Panc1 (cell line): Measurements from ENCODE around the gene APBB2. TPM values are rescaled to one million over a fixed set of nuclear protein-coding genes. Genes with fewer than 3 reads are reported as not detected.

Source experiments
- ATAC-seq: fragments of 200-7000 bp; cut with Tn5 transposase; 2 replicates; pipeline ENCODE4 v1.9.1; 2020; ENCODE audit warnings: mild to moderate bottlenecking, moderate library complexity
- BruUV-seq: library from RNA; stranded (reverse); fragments of 400-500 nt; replicated peaks from 2 replicates; lab custom pipeline; 2021; lab: Mats Ljungman, UMichigan
- CTCF ChIA-PET: fragments of 300-600 bp; sonication (Branson Sonifier 250); formaldehyde crosslinking; loops from one replicate; lab custom pipeline; 2022; ENCODE audit warnings: antibody characterized with exemption; lab: Charles Lee
- POLR2A ChIA-PET: fragments of 300-600 bp; sonication (Branson Sonifier 250); formaldehyde crosslinking; loops from one replicate; lab custom pipeline; 2022; ENCODE audit warnings: antibody characterized with exemption; lab: Charles Lee
- DNase-seq: peaks from one replicate; pipeline ENCODE4 v3.0.0-alpha.2; 2010; ENCODE audit warnings: low read depth, low spot score
- H3K27ac ChIP-seq: 2 replicates; pipeline ENCODE4 v1.5.1; 2011; ENCODE audit warnings: mild to moderate bottlenecking, low read length, inconsistent platforms
- H3K27me3 ChIP-seq: fragments of 200-500 bp; sonication (Bioruptor generic); 2 replicates; pipeline ENCODE4 v1.6.0; 2014; ENCODE audit warnings: low read length, inconsistent platforms; ENCODE audit not compliant: control insufficient read depth, insufficient read depth
- H3K36me3 ChIP-seq: fragments of 200-500 bp; sonication (Bioruptor generic); 2 replicates; pipeline ENCODE4 v1.5.1; 2014; ENCODE audit warnings: inconsistent platforms, mild to moderate bottlenecking, low read length, moderate library complexity; ENCODE audit not compliant: control insufficient read depth, insufficient read depth
- H3K4me1 ChIP-seq: 2 replicates; pipeline ENCODE4 v1.5.1; 2011; ENCODE audit warnings: inconsistent platforms, mild to moderate bottlenecking, low read length, moderate library complexity; ENCODE audit not compliant: control insufficient read depth, insufficient read depth
- H3K4me3 ChIP-seq, 2 experiments: 2 replicates each; pipeline ENCODE4 v1.5.1; 2011 to 2012; ENCODE audit warnings: low read depth in 2 of 2, low read length in 2 of 2, mild to moderate bottlenecking in 2 of 2, inconsistent platforms in 1 of 2, moderate library complexity in 1 of 2
- H3K9me3 ChIP-seq: fragments of 200-500 bp; sonication (Bioruptor generic); 2 replicates; pipeline ENCODE4 v1.5.1; 2014; ENCODE audit warnings: low read depth, mild to moderate bottlenecking, inconsistent platforms, low read length, moderate library complexity; ENCODE audit not compliant: control insufficient read depth, insufficient read depth
- CTCF ChIP-seq: fragments of 450-650 bp; IDR thresholded peaks from 2 replicates; pipeline ENCODE4 v1.5.1; 2017; ENCODE audit warnings: mild to moderate bottlenecking
- POLR2AphosphoS5 ChIP-seq: IDR thresholded peaks from 2 replicates; pipeline ENCODE4 v1.6.1; 2012; ENCODE audit warnings: mild to moderate bottlenecking, low read depth, low read length, moderate library complexity
- SIN3A ChIP-seq: IDR thresholded peaks from 2 replicates; pipeline ENCODE4 v1.6.1; 2012; ENCODE audit warnings: low read depth, mild to moderate bottlenecking, low read length, moderate library complexity, borderline replicate concordance; ENCODE audit not compliant: insufficient read depth
- TCF7L2 ChIP-seq: IDR thresholded peaks from 2 replicates; pipeline ENCODE4 v1.6.1; 2011; ENCODE audit warnings: mild to moderate bottlenecking, low read depth, low read length, inconsistent platforms
- in situ Hi-C: cut with HindIII; loops from 2 replicates; pipeline ENCODE4 v1.10.0; 2016; ENCODE audit warnings: low sequenced_read_pairs, low pct_unique_long_range_greater_than_20kb
- intact Hi-C: fragments of 100-400 bp; cut with micrococcal nuclease; formaldehyde crosslinking; loops from one replicate; pipeline ENCODE4 v1.10.0; 2022; ENCODE audit not compliant: unreplicated experiment
- total RNA-seq: library from RNA; stranded (reverse); gene quantifications from one replicate; pipeline ENCODE4 v1.2.1, GENCODE V29; 2021; ENCODE audit not compliant: unreplicated experiment
- TF ChIP-seq, protein P1 (sequence below), 2 experiments: IDR thresholded peaks; 2 replicates each; pipeline ENCODE4 v1.6.1; 2011 to 2012; ENCODE audit warnings: low read depth in 2 of 2, control low read depth in 1 of 2, low read length in 1 of 2, mild to moderate bottlenecking in 1 of 2, moderate library complexity in 1 of 2; ENCODE audit not compliant: insufficient read depth in 1 of 2

Gene APBB2
- total RNA-seq, 1 experiment from 2014 or later = 27.1 TPM

DNA sequence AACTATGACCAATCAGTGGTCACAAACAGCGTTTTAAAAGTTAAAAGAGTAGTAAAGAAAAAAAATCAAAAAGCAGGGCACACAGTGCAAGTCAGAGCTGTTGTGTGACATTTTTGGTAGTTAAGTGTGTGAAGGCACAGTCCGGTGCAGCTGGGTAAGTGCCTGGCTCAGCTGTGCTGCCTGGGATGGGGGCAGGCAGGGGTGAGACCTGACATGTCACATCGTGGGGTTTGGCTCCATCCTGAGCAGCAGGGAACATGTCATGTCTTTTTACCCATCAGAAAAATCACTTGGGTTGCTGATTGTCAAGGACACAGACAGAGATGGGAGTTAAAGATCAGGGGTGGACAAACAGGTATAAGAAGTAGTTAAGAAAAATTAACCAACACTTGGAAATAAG, 339.4 kb downstream of the APBB2 start:
- in situ Hi-C loops (no loop called here), intact Hi-C loops (no loop called here)
- BruUV-seq = no TSS peak
- CTCF ChIA-PET = no interaction called here
- Histone ChIP-seq H3K4me3 (no peak overlapping the region), H3K36me3 (no peaks in the 10 kb centered on the region), H3K9me3 (no peaks in the 10 kb centered on the region), H3K27ac (no peak overlapping the region), H3K27me3 (no peaks in the 10 kb centered on the region), H3K4me1 (no peaks in the 10 kb centered on the region)
- POLR2A ChIA-PET = interaction anchor here (0.7 kb wide), 1 partner anchor 61 kb away, joined by 3 read pairs; no protein-coding TSS in a partner anchor
- TF ChIP-seq CTCF = no peak
- no peak for TF ChIP-seq TCF7L2
- TF ChIP-seq, protein P1, sequence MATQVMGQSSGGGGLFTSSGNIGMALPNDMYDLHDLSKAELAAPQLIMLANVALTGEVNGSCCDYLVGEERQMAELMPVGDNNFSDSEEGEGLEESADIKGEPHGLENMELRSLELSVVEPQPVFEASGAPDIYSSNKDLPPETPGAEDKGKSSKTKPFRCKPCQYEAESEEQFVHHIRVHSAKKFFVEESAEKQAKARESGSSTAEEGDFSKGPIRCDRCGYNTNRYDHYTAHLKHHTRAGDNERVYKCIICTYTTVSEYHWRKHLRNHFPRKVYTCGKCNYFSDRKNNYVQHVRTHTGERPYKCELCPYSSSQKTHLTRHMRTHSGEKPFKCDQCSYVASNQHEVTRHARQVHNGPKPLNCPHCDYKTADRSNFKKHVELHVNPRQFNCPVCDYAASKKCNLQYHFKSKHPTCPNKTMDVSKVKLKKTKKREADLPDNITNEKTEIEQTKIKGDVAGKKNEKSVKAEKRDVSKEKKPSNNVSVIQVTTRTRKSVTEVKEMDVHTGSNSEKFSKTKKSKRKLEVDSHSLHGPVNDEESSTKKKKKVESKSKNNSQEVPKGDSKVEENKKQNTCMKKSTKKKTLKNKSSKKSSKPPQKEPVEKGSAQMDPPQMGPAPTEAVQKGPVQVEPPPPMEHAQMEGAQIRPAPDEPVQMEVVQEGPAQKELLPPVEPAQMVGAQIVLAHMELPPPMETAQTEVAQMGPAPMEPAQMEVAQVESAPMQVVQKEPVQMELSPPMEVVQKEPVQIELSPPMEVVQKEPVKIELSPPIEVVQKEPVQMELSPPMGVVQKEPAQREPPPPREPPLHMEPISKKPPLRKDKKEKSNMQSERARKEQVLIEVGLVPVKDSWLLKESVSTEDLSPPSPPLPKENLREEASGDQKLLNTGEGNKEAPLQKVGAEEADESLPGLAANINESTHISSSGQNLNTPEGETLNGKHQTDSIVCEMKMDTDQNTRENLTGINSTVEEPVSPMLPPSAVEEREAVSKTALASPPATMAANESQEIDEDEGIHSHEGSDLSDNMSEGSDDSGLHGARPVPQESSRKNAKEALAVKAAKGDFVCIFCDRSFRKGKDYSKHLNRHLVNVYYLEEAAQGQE (IDR thresholded peaks at IDR 0.05; ENCODE audit: insufficient read depth in 1 of 2, low read depth in 2 of 2, low read length in 1 of 2) = no peak
- no peak for TF ChIP-seq SIN3A
- no peak for TF ChIP-seq POLR2AphosphoS5
- DNase-seq (no peak), ATAC-seq (no peak)

DNA sequence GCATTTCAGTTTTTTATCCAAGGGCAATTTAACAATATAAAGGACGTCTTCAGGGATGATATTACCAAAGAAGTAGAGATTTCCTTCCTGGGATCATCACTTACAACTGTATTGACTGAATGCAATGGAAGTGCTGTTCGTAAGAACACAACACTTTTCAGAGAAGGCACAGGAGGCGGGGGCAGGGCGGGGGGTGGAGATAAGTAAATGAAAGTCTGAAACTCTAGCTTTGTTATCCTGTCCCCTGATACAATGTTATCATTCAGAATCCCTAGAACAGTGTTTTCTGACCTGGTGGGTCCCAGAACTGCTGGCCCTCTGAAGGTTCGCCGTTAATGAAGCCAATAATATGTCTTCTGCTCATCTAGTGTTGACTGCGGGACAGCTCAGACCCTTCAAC, 340.0 kb downstream of the APBB2 start:
- no TSS peak for BruUV-seq
- H3K4me3 ChIP-seq = no peak overlapping the region
- ChIA-PET CTCF (no interaction called here), POLR2A (no interaction called here)
- no peaks in the 10 kb centered on the region for H3K27me3 ChIP-seq
- no peak for DNase-seq
- TF ChIP-seq, protein P1 (IDR thresholded peaks at IDR 0.05; ENCODE audit: insufficient read depth in 1 of 2, low read depth in 2 of 2, low read length in 1 of 2) = no peak
- no peak for TF ChIP-seq TCF7L2
- TF ChIP-seq SIN3A = no peak
- TF ChIP-seq POLR2AphosphoS5 = no peak
- no peak for TF ChIP-seq CTCF
- H3K9me3 ChIP-seq = no peaks in the 10 kb centered on the region
- no peaks in the 10 kb centered on the region for H3K36me3 ChIP-seq
- no peaks in the 10 kb centered on the region for H3K4me1 ChIP-seq
- H3K27ac ChIP-seq = no peak overlapping the region
- ATAC-seq = no peak
- intact Hi-C loops = no loop called here
- in situ Hi-C loops = no loop called here
